WI38 (cell line): ENCODE measurements around the gene KCNJ15.

Experiments used
- H3K4me3 ChIP-seq: 2 replicates; pipeline ENCODE4 v1.5.1; 2011; ENCODE audit warnings: low read depth, mild to moderate bottlenecking, control low read depth, low read length
- CTCF ChIP-seq: IDR thresholded peaks from 2 replicates; pipeline ENCODE4 v1.5.1; 2012; ENCODE audit warnings: low read depth, mild to moderate bottlenecking, control low read depth, low read length

Gene KCNJ15

GRCh38 chr21:38321568-38321967, 64.8 kb downstream of the KCNJ15 start:
- no peak overlapping the region for H3K4me3 ChIP-seq
- no peak for TF ChIP-seq CTCF

GRCh38 chr21:38322311-38322950, 65.6 kb downstream of the KCNJ15 start:
- no peak overlapping the region for H3K4me3 ChIP-seq
- no peak for TF ChIP-seq CTCF

GRCh38 chr21:38323721-38324531, 67.1 kb downstream of the KCNJ15 start:
- H3K4me3 ChIP-seq: no peak overlapping the region

GRCh38 chr21:38325216-38325615, 68.4 kb downstream of the KCNJ15 start:
- H3K4me3 ChIP-seq: no peak overlapping the region
- TF ChIP-seq CTCF: no peak

More at GRCh38 chr21:38323721-38324531, 67.1 kb downstream of the KCNJ15 start:
- TF ChIP-seq CTCF: no peak

GRCh38 chr21:38325731-38326420, 69.1 kb downstream of the KCNJ15 start:
- TF ChIP-seq CTCF: no peak
- H3K4me3 ChIP-seq: no peak overlapping the region

GRCh38 chr21:38326429-38326828, 69.6 kb downstream of the KCNJ15 start:
- no peak for TF ChIP-seq CTCF
- H3K4me3 ChIP-seq: no peak overlapping the region

- H3K4me3 ChIP-seq: no peak overlapping the region
- no peak for TF ChIP-seq CTCF
Measured at GRCh38 chr21:38326899-38327298, 70.1 kb downstream of the KCNJ15 start.
